HG03521 (cell line): ENCODE measurements around the gene MBP.
A peak's percentile ranks its signal among the peaks of the same experiment; 100 is the strongest.

Experiments used
- ATAC-seq: cut with Tn5 transposase; IDR thresholded peaks from one replicate; pipeline ENCODE4 v1.9.1; 2021; ENCODE audit warnings: mild to moderate bottlenecking, moderate library complexity; ENCODE audit not compliant: unreplicated experiment

The MBP gene

GRCh38 chr18:77132369-77133050 is at the start of gene MBP:
Gene MBP (minus strand): TSS chr18:77132783. CDS start chr18:77105261, 27,522 bp downstream.
- ATAC-seq, result peak; percentile 58

GRCh38 chr18:77181950-77182707 is 49.5 kb upstream of the MBP start:
- no peak for ATAC-seq

- no peak for ATAC-seq
Measured at GRCh38 chr18:77178559-77178958, 46.0 kb upstream of the MBP start.

- no peak for ATAC-seq
Measured at GRCh38 chr18:77177009-77177408, 44.4 kb upstream of the MBP start.

- no peak for ATAC-seq
Measured at GRCh38 chr18:77173275-77174030, 40.9 kb upstream of the MBP start.

GRCh38 chr18:77170890-77171410 is 38.4 kb upstream of the MBP start:
- no peak for ATAC-seq

GRCh38 chr18:77168811-77169311 is 36.3 kb upstream of the MBP start:
- no peak for ATAC-seq

- ATAC-seq, result no peak
Measured at GRCh38 chr18:77167251-77167650, 34.7 kb upstream of the MBP start.

- no peak for ATAC-seq
Measured at GRCh38 chr18:77166523-77166922, 33.9 kb upstream of the MBP start.

- ATAC-seq, result no peak
Measured at GRCh38 chr18:77165503-77166188, 33.1 kb upstream of the MBP start.

- no peak for ATAC-seq
Measured at GRCh38 chr18:77164763-77165485, 32.3 kb upstream of the MBP start.

GRCh38 chr18:77164026-77164425 is 31.4 kb upstream of the MBP start:
- ATAC-seq, result no peak

- ATAC-seq, result no peak
Measured at GRCh38 chr18:77162580-77162979, 30.0 kb upstream of the MBP start.

- no peak for ATAC-seq
Measured at GRCh38 chr18:77161961-77162360, 29.4 kb upstream of the MBP start.

GRCh38 chr18:77161383-77161782 is 28.8 kb upstream of the MBP start:
- no peak for ATAC-seq

GRCh38 chr18:77160515-77160914 is 27.9 kb upstream of the MBP start:
- no peak for ATAC-seq

GRCh38 chr18:77157312-77157711 is 24.7 kb upstream of the MBP start:
- no peak for ATAC-seq

- no peak for ATAC-seq
Measured at GRCh38 chr18:77155031-77155430, 22.4 kb upstream of the MBP start.

- no peak for ATAC-seq
Measured at GRCh38 chr18:77153404-77153803, 20.8 kb upstream of the MBP start.
